ENCODE results near the gene CCDC150. TPM values are rescaled to one million over a fixed set of nuclear protein-coding genes. Genes with fewer than 3 reads are reported as not detected.

Gene CCDC150
- total and polyA plus RNA-seq, 12 donors, result 0.55 to 12.1 (median 0.74) TPM; not detected in 1

GRCh38 chr2:196635156-196635555 lies 4.4 kb upstream of the CCDC150 start:
- Histone ChIP-seq H3K36me3 (replicated peaks in 1 of 2) (no peaks in the 10 kb centered on the region), H3K9me3 (replicated peaks in 1 of 3) (peaks cover 0 to 5% (median 0%) of the 10 kb centered on the region in 3 donors), H3K4me3 (no peak overlapping the region), H3K27me3 (no peaks in the 10 kb centered on the region), H3K27ac (no peak overlapping the region), H3K4me1 (replicated peaks in 1 of 2) (peaks cover 4 to 6% of the 10 kb centered on the region in 2 donors)
- TF ChIP-seq CTCF (IDR thresholded peaks at IDR 0.05) (no peak), POLR2A (IDR thresholded peaks at IDR 0.05) (no peak)
- intact Hi-C loops (cut with DNase I), result no loop called here
- DNase-seq, result no peak
- WGBS, 4 donors, result 56 to 74% (median 68%) methylated on average over 2 of the region's 2 CpGs

- WGBS, 4 donors, result 91 to 94% (median 92%) methylated on average over 19 of the region's 19 CpGs
- H3K27me3 ChIP-seq, result no peaks in the 10 kb centered on the region
- DNase-seq, result peak in 2 of 7 donors; percentile 7 to 21
- H3K4me1 ChIP-seq (replicated peaks in 1 of 2), result peaks cover 5 to 8% of the 10 kb centered on the region in 2 donors
- intact Hi-C loops (cut with DNase I), result no loop called here
- TF ChIP-seq POLR2A (IDR thresholded peaks at IDR 0.05), result no peak
- TF ChIP-seq CTCF (IDR thresholded peaks at IDR 0.05), result no peak
- no peaks in the 10 kb centered on the region for H3K9me3 ChIP-seq (replicated peaks in 1 of 3)
- no peaks in the 10 kb centered on the region for H3K36me3 ChIP-seq (replicated peaks in 1 of 2)
- H3K27ac ChIP-seq, result no peak overlapping the region
- H3K4me3 ChIP-seq, result peak overlapping the region in 1 of 4 donors; percentile 75
Measured at GRCh38 chr2:196638765-196639164, 750 bp upstream of the CCDC150 start.

GRCh38 chr2:196640031-196640548 lies 575 bp downstream of the CCDC150 start:
- Histone ChIP-seq H3K4me3 (peak overlapping the region in 2 of 4 donors; percentile 21 to 75), H3K9me3 (replicated peaks in 1 of 3) (no peaks in the 10 kb centered on the region), H3K27me3 (no peaks in the 10 kb centered on the region), H3K4me1 (replicated peaks in 1 of 2) (peaks cover 5 to 8% of the 10 kb centered on the region in 2 donors), H3K27ac (no peak overlapping the region), H3K36me3 (replicated peaks in 1 of 2) (no peaks in the 10 kb centered on the region)
- intact Hi-C loops (cut with DNase I), result no loop called here
- WGBS, 4 donors, result 12 to 16% (median 14%) methylated on average over 12 of the region's 12 CpGs
- TF ChIP-seq CTCF (IDR thresholded peaks at IDR 0.05), result no peak
- no peak for TF ChIP-seq POLR2A (IDR thresholded peaks at IDR 0.05)
- DNase-seq, result no peak

- H3K4me3 ChIP-seq, result no peak overlapping the region
- H3K27me3 ChIP-seq, result no peaks in the 10 kb centered on the region
- DNase-seq, result no peak
- H3K9me3 ChIP-seq (replicated peaks in 1 of 3), result peaks cover 0 to 5% (median 0%) of the 10 kb centered on the region in 3 donors
- no peak overlapping the region for H3K27ac ChIP-seq
- WGBS, 4 donors, result 96 to 100% (median 97%) methylated on average over 4 of the region's 4 CpGs
- no peaks in the 10 kb centered on the region for H3K4me1 ChIP-seq (replicated peaks in 1 of 2)
- no peak for TF ChIP-seq CTCF (IDR thresholded peaks at IDR 0.05)
- TF ChIP-seq POLR2A (IDR thresholded peaks at IDR 0.05), result no peak
- intact Hi-C loops (cut with DNase I), result no loop called here
- no peaks in the 10 kb centered on the region for H3K36me3 ChIP-seq (replicated peaks in 1 of 2)
Measured at GRCh38 chr2:196649202-196649601, 9.7 kb downstream of the CCDC150 start.

All from adrenal gland (tissue), 12 donors.